Hindlimb muscle (tissue), 1 donor: ENCODE data around the gene SHISA9. TPM values are rescaled to one million over a fixed set of nuclear protein-coding genes. Genes with fewer than 3 reads are reported as not detected.

Experiments used
- DNase-seq: peaks from one replicate; pipeline ENCODE4 v3.0.0-alpha.2; 2013
- polyA plus RNA-seq: library from polyadenylated mRNA; unstranded; fragments of 120-200 nt; gene quantifications from one replicate; pipeline ENCODE4 v1.2.1, GENCODE V29; 2013; ENCODE audit not compliant: insufficient read length

Gene SHISA9
- polyA plus RNA-seq, 1 donor = 0.04 TPM

DNA sequence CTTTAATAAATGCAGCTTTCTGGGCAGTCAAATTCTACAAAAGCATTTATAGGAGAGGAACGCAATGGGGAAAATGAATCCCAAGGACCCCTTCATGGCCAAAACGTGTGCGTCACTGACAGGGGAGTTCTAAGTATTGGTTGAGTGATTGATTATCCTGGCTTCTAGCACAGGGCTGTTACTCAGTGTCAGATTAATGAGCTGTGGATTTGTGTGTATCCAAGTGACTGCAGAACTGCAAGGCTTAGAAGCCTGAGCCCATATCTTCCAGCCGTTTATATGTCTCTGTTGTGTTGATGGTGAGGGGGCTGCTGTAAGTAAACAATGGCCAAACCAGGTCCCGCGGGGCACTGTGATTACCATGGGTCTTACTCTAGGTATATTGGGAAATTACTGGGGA, 129.4 kb downstream of the SHISA9 start:
- no peak for DNase-seq

DNA sequence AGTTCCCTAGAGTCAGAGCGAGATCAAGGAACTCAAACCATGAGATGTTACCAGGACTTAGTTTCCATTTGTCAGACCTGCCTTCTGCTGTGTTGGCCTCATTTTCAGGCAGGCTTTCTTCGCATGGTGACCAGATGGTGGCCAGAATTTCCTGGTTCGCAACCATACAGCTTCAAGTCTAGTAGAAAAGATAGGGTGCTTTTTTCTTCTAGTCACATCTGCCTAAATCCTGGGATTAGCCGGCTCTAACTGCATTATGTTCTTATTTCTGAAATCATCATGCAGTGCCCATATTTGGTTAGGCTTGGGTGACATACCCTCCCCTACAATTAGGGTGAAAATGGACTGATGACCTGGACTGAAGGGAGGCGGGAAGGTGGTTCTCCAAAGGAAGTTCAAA, 131.5 kb downstream of the SHISA9 start:
- DNase-seq = no peak

DNA sequence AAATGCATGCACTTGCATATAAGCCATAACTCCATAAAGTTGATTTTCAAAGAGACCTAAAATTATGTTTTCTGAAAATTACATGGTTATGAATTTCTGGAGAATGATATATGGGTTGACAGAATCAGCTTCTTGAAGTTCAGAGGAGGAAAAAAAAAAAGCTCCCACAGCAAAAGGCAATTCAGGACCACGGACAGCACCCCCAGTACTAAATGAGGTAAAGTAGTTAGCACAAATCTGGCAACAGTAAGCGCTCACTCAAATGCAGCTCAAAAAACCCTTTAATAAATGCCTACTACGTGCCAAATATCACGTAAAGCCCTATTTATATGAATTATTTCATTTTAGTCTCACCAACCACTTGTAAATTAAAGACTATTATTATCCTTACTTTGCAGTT, 135.2 kb downstream of the SHISA9 start:
- DNase-seq = peak; percentile 38

DNA sequence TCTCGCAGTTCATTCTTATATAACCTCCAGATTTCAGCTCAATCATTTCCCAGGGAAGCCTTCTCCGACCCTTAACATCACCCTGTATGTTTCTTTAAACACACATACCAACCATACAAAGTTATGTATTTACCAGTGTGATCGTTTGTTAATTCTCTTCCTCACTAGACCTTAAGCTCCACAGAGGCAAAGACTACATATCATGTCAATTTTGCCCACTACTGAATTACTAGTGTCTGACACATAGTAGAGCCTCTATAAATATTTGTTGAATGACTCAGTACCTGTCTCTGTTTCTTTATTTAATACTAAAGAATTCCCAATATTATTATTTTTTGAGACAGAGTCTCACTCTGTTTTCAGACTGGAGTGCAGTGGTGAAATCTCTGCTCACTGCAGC, 137.2 kb downstream of the SHISA9 start:
- no peak for DNase-seq

DNA sequence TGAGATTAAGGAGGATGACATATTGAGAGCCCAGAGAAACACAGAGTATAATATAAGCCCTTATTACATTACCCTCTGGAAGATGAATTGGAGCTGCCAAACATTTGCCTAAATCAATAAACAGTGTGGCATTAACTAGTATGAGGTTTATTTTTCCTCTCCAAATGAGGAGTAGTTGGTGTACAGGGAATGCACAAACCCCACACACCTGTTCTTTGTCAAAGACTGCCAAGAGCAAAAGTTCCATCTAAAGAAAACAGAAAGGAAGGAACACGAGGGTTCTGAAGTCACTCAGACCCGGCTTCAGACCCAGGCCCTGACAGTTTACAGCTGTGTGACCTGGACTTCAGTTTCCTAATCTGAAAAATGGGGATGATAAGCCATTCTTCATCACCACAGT, 138.1 kb downstream of the SHISA9 start:
- DNase-seq = no peak

DNA sequence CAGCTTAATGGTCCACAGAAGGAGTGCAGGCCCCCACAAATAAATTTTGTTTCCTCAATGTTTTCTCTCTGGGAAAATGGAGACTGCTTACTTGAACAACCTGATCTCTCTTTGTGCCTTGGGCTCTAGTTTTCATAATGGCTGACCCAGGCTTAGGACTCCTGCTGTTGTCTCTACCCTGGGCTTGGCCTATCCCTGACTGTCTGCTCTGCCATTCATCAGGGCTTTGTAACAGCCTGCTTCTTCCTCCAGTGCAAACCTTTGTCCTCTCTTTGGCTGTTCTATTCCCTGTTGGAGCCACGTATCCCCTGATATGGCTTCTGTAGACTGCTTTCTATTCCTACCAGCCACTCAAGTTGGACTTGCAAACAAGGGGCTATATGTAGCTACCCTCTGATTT, 139.8 kb downstream of the SHISA9 start:
- no peak for DNase-seq

DNA sequence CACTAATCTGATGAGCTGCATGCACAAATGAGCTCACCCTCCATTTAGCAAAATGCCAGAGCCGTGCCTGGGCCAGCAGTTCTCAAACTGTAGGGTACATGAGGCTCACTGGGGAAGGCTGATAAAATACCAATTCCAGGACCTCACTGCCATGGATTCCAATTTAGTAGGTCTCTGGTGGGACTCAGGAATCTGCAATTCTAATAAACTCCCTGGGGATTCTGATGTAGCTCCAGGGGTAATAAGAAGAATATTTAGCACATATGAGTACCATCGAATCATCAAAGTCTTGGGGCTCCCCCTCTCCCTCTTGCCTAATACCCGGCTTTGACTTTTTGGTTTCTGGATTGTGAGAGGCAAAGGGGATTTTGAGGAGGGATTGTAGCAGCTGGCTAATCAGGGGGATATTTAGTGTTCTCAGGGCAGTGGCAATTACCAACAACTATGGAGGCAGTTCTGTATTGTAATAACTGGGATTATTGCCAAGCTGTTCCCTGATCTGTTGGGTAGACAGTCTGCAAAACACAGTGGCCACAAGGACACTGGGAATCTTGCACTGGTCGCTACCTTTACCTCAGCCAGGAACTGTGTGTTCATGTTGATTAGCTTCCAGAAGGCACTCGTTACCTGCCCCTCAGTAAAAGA, 140.4 kb downstream of the SHISA9 start:
- DNase-seq = no peak

DNA sequence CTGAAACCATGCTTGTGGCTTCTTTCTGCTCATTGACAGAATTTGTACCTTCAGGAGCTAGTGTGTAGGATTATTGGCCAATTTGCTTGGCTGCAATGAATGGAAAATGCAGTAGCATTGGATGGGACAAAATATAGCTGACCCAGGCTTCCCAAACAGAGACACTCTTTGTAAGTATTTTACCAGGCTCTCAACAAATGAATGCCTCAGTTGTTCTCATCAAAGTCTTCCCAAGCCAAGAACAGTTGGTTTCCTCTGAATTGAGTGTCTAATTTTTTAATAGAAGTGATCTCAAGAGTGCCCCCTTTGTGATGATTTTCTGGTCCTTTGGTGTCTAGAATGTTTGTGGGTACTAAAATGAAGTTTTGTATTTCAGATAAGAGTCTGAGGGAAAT, 140.9 kb downstream of the SHISA9 start:
- DNase-seq = no peak

DNA sequence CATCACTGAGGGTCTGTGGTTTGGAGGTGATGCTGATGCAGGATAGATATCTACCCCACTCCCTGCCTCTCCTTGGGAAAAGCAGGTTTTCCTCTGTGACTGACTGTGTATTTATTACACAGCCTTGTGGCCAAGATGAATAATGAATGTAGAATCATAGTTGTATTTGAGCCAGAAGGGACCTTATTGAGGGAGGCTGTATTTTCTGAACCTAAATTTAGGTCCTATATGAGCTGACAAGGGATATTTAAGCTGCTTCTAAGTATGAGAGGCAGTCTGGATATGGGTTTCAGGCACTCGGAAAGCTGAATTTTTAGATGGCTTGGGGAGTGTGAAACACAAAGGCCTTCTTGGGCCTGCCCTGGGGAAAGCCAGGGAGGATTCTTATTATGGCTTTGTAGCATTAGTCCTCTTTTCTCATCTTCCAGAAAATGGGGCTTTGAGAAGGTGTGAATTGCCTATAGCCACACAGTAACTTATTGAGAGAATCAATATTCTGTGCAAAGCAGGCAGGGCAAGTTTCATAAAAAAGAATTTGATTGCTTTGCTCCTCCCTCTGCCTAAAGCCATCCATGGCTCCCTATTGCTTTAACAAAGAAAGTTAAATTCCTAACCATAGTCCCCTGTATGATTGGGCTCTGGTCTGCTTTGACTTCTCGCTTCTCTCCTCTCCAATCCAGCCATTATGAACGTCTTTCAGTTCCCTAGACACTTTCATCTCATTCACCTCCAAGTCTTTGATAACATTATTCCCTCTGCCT, 144.8 kb downstream of the SHISA9 start:
- no peak for DNase-seq

DNA sequence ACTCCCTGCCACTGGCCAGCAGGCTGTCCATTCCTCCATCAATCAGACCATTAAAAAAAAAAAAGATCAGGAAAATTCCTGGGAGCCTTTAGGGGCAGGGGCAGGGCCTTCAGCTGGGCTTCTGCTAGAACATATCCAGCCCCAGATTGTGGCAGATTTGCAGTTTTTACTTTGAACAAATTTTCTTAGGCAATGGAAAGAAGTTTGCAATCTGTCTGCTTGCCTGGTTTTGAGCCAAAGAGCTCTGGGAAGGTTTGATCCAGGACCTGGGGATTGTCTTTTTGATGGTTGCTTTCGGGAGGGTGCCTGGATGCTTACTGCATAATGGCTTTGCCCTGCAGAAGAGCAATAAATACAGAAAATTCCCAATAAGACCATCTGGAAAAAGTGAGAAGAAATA, 145.9 kb downstream of the SHISA9 start:
- DNase-seq = no peak

DNA sequence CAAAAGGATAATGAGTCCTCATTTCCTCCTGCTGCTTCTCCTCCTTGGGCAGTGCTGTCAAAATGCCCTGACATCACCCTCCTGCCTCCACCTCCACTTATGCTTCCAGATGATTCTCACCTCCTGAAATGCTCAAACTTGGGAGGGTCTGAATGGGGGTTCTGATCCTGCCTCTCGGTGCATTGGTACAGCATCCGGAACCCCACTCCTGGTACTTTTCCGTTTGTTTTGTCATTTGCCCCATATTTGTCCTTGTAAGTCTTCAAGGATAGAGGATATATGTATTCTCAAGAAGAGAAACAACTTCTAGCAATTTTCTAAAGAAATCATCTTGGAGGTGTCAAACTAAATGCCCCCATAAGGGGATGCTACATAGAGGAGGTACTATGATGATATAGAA, 148.3 kb downstream of the SHISA9 start:
- DNase-seq = no peak

DNA sequence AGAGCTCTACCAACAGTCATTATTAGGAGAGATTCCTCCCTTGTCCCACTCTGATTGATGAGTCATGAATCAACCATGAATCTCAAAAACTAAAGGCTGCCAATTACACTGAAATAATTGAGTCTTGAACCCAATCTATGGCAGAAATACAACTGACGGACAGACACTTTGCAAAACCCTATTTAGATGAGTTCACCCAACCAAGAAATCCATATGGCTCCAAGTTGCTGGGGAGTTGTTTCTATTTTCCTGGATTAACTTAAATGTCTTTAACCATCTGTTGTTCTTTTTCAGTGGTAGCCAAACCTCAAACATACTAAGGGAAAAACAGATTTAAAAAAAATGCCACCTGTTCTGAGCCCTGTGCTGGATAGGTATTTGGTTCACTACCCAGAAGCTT, 151.0 kb downstream of the SHISA9 start:
- DNase-seq = no peak

DNA sequence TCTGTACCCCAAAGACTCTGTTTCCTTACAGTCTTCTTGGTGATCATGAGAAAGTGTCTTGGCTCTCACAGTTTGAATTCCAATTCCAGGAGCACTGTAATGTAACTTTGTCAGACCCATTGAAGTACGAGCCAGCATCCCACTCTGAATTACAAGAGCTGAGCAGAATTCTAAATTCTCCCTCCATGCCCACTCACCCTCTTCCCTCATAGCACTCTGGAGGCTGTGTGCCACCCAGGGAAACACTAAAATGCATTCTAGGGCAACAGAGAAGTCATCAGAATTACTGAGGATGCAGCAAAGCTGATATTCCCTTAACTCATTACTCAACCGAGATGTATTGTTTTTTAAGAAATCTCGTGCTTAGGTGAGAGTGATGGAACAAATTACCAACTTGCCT, 154.1 kb downstream of the SHISA9 start:
- no peak for DNase-seq

DNA sequence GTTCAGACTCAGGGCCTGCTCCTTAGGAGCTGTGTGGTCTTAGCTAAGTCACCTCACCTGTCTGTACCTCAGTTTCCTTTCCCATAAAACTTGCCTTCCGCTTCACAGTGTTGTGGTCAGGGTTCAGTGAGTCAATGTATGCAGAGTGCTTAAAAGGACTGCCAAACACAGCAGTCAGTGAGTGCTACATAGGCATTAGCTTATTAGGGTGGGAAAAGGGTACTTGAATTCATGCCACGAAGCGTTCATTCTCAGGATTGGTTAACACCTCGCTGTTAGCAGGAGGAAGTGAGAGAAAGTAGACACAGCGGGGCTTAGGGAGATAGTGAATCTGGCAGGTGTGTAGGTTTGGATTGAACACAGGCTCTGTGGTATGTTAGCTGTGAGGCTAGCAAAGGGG, 155.2 kb downstream of the SHISA9 start:
- no peak for DNase-seq

DNA sequence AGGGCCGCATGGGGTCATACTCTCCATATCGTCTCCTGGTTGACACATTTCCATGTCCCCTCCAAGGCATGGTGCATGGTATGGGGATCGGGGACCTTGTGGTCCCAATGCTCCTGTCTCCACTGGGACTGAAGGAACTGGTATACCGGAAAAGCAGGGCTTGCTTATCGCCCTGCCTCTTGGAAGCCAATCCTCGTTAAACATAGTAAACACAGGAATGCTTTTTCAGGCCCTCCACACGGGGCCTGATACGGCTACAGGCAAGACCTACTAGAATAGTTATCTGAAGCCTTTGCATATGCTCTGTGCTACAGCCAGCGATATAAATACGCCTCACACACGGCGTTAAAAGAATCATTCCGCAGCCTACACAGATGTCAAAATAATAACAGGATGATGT, 159.5 kb downstream of the SHISA9 start:
- no peak for DNase-seq

DNA sequence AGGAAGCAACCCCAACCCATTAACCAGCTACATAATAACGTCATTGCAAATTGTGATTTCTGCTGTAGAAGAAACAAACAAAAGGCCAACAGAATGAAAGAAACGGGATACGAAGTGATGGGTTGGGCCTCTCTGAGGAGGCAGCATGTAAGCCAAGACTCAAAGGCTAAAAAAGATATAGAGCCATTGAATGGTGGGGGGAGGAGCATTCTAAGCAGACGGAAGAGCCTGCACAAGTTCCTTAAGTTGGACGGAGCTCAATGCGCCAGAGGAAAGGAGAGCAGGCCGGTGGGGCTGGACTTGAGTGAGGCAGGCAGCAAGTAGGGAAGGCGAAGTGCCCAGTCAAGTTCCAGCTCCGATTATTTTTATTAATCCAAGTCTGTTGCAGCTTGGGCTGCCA, 160.3 kb downstream of the SHISA9 start:
- DNase-seq = no peak

DNA sequence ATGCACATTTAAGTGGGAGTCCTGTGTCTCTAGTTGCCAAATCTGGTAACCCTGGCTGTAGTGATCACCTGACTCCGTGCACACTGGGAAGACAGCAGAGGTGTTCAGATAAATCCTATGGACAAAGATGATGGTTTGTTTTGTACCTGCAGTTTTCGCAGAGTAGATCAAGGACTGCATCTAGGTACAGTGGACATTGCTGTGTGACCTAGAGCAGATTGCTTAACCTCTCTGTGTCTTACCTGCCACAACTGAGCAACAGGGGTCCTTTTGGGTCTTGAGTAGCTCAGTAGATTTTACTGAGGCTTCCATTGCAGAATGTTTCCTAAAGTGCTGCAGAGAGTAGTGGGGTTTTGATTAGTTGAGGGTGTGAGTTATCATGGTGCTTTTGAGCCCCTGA, 160.8 kb downstream of the SHISA9 start:
- DNase-seq = no peak

DNA sequence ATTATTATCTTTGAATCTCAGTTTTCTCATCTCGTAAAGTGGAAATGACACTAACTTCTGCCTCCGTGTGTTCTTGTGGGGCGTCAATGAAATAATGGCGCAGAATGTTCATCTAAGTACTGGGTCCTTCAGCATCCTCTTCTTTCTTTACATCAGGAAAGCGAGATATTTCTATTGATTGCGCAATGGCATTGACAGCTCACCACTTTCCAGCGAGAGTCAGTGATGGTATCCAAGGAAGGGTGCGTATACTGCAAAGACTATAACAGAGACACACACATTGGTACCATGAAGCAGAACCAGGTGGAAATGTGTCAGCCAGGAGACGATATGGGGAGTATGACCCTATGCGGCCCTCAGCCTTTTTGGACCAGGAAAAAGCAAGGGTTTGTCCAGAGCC, 162.1 kb downstream of the SHISA9 start:
- no peak for DNase-seq

DNA sequence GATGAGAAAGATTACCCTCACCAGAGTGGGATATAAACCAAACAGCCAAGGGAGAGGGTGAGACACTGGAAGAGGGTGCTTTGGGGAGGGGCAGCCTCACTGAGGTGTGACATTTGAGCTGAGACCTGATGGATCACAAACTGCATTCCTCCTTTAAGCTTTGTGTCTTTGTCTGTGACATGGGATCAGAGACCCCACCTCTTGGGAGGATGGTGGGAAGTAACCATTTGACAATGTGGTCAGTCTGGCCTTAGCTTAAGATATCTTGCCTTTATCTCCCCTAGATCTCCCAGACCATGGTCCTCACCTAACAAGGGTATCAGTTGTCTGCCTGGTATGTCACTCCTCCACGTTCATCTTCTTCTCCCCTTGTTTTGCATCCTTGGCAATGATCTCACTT, 163.4 kb downstream of the SHISA9 start:
- DNase-seq = no peak

DNA sequence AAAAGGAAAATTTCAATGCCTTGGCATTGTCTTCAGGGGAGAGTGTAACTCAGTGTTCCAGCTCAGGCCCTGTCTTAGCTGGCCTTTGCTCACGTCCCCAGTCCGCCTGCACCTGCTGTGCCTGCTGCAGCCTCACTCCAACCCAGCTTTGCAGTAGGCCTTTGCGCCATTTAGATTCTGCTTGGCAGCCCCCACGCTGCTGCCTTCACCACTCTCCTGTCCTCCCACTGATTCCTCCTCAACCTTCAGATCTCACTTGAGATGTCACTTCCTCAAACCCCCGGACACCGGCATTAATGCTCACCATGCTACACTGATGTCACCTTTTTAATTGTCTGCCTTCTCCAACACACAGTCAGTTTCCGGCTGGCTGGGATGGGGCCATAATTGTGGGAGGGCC, 166.2 kb downstream of the SHISA9 start:
- no peak for DNase-seq

DNA sequence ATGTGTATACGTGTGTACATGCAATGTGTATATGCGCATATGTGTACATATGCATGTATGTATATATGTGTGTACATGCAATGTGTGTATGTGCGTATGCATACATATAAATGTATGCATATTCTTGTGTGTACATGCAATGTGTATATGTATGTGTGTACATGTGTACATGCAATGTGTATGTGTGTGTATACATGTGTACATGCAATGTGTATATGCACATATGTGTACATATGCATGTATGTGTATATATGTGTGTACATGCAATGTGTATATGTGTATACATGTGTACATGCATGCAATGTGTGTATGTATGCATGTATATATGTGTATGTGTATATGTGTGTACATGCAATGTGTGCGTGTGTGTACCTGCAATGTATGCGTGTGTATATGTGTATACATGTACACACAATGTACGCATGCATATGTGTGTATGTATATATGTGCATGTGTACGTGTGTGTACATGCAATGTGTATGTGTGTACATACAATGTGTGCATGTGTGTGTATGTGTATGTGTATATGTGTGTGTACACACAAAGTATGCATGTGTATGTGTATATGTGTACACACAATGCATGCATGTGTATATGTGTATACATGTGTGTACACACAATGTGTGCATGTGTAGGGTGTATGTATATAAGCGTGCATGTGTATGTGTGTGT, 167.7 kb downstream of the SHISA9 start:
- no peak for DNase-seq

DNA sequence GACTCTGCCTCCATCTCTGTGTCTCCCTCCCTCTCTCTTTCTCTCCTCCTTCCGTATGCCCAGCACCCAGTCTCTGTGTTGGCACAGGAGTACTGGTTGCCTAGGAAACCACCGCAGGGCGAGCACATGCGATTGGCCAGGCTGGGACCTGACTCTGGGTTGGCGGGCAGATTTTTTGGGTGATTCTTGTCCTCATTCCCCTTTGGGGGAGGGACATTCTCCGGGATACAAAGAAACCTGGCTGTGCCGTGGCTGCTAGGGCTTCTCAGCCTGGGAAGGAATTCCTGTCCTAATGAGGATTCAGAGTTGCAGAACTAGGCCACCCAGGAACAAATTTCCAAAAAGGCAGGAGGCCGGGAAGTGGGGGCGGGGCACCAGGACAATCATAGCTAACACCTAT, 168.9 kb downstream of the SHISA9 start:
- DNase-seq = no peak

DNA sequence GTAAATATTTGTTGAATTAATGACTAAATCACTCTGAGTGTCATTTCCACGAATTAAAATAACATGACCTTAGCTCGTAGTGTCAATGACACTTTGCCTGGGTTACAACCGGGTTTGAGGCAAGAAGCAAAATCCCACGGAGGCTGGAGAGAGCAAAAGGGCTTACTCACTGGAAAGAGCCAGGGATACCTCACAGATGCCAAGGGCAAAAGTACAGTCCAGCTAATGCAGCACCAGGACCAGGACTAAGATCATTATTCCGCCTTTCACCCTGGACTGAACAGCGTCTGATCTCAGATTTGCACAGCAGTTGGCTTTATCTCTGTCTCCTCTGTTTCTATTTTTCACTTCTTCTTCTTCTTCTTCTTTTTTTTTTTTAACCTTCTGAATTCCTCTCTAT, 175.5 kb downstream of the SHISA9 start:
- no peak for DNase-seq

DNA sequence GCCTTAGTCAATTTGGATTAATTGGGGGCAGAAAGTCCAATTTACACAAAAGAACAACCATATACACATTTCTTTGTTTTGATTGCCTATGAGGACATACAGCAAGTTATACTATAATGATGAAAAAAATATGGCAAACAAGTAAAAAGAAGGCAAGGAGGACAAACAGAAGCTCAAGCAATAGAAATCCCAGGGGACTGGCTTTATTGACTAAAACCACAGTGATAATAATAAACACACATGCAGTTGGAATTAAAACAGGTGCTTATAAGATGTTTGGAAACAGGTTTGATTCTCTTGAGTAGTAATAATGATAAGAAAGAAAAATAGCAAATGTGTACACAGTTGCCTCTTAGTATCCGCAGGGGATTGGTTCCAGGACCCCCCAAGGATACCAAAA, 176.4 kb downstream of the SHISA9 start:
- DNase-seq = no peak
